ENCODE results near the gene ABCD3. TPM values are rescaled to one million over a fixed set of nuclear protein-coding genes. Genes with fewer than 3 reads are reported as not detected.

The ABCD3 gene
- total RNA-seq, 1 donor from 2014 or later = 54.9 TPM

DNA sequence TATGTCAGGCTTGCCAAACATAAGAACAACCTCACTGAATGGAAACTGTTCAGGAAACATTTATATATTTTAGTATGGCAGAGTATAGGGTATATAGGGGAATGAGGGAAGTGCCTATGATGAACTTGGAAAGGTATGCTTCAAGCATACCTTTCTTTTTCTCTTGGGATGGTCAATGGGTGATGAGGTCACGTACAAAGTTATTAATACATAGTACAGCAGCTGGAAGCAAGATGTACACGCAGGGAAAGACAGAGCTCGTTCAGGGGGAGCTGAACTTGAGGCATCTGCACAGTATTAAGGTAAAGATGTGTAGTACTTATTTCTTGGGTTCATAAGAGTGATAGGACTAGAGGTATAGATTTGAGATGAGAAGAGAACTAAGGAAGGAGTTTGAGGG lies 61.5 kb downstream of the ABCD3 start:
- Histone ChIP-seq H3K36me3 (peaks cover 41% of the 10 kb centered on the region), H3K27ac (no peak overlapping the region), H3K4me3 (no peak overlapping the region), H3K9me3 (no peaks in the 10 kb centered on the region), H3K4me1 (no peaks in the 10 kb centered on the region), H3K27me3 (ENCODE audit: low read depth) (no peaks in the 10 kb centered on the region)
- intact Hi-C loops (cut with DNase I) = no loop called here
- no peak for DNase-seq
- TF ChIP-seq, protein P1, sequence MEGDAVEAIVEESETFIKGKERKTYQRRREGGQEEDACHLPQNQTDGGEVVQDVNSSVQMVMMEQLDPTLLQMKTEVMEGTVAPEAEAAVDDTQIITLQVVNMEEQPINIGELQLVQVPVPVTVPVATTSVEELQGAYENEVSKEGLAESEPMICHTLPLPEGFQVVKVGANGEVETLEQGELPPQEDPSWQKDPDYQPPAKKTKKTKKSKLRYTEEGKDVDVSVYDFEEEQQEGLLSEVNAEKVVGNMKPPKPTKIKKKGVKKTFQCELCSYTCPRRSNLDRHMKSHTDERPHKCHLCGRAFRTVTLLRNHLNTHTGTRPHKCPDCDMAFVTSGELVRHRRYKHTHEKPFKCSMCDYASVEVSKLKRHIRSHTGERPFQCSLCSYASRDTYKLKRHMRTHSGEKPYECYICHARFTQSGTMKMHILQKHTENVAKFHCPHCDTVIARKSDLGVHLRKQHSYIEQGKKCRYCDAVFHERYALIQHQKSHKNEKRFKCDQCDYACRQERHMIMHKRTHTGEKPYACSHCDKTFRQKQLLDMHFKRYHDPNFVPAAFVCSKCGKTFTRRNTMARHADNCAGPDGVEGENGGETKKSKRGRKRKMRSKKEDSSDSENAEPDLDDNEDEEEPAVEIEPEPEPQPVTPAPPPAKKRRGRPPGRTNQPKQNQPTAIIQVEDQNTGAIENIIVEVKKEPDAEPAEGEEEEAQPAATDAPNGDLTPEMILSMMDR (IDR thresholded peaks at IDR 0.05) = no peak
- no peak for ATAC-seq

GRCh38 chr1:94481473-94481933 lies 63.3 kb downstream of the ABCD3 start:
- Histone ChIP-seq H3K4me3 (no peak overlapping the region), H3K27ac (no peak overlapping the region), H3K27me3 (ENCODE audit: low read depth) (no peaks in the 10 kb centered on the region), H3K9me3 (no peaks in the 10 kb centered on the region), H3K36me3 (peaks cover 50% of the 10 kb centered on the region), H3K4me1 (no peaks in the 10 kb centered on the region)
- DNase-seq (peak; percentile 45), ATAC-seq (peak; percentile 99 to 100)
- intact Hi-C loops (cut with DNase I) = no loop called here
- TF ChIP-seq, protein P1 (IDR thresholded peaks at IDR 0.05) = peak; percentile 86

DNA sequence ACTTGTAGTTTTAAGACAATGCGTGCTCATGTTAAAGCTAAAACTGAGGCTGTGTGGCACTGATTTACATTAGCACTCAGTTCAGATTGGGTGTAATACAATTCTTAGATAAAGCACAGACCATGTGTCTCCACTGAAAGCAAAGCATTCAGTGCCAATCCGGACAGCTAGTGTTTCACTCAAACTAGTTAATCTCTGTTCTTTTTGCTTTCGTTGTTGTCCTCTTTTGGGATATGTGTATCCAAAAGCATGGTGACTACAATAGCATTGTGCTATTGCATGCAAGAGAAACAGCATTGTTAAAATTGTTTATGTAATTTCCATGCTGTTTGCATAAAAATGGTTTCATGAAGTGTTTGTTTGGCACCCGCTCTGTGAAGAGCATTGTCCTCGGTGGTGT lies 68.8 kb downstream of the ABCD3 start:
- no peak for DNase-seq
- Histone ChIP-seq H3K36me3 (peaks cover 69% of the 10 kb centered on the region), H3K27ac (no peak overlapping the region), H3K9me3 (no peaks in the 10 kb centered on the region), H3K27me3 (ENCODE audit: low read depth) (no peaks in the 10 kb centered on the region), H3K4me1 (no peaks in the 10 kb centered on the region), H3K4me3 (no peak overlapping the region)
- TF ChIP-seq, protein P1 (IDR thresholded peaks at IDR 0.05) = no peak
- no peak for ATAC-seq
- intact Hi-C loops (cut with DNase I) = no loop called here

DNA sequence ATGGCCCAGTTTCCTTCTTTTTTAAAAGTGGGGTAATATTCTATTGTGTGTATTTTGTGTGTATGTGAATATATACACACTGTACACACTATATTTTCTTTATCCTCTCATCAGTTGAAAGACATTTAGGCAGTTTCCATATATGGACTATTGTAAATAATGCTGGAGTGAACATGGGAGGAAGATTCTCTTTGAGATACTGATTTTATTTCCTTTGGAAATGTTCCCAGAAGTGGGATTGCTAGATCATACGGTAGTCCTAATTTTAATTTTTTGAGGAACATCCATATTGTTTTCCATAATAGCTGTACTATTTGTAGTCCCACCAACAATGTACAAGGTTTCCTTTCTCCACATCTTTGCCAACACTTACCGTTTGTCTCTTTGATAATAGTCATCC lies 72.4 kb downstream of the ABCD3 start:
- Histone ChIP-seq H3K4me1 (no peaks in the 10 kb centered on the region), H3K36me3 (peaks cover 57% of the 10 kb centered on the region), H3K9me3 (no peaks in the 10 kb centered on the region), H3K4me3 (no peak overlapping the region), H3K27me3 (ENCODE audit: low read depth) (no peaks in the 10 kb centered on the region), H3K27ac (no peak overlapping the region)
- intact Hi-C loops (cut with DNase I) = no loop called here
- no peak for ATAC-seq
- TF ChIP-seq, protein P1 (IDR thresholded peaks at IDR 0.05) = no peak
- DNase-seq = no peak

- Histone ChIP-seq H3K36me3 (peaks cover 53% of the 10 kb centered on the region), H3K9me3 (no peaks in the 10 kb centered on the region), H3K27me3 (ENCODE audit: low read depth) (no peaks in the 10 kb centered on the region), H3K4me1 (no peaks in the 10 kb centered on the region), H3K27ac (no peak overlapping the region), H3K4me3 (no peak overlapping the region)
- intact Hi-C loops (cut with DNase I) = no loop called here
- DNase-seq = no peak
- TF ChIP-seq, protein P1 (IDR thresholded peaks at IDR 0.05) = no peak
- ATAC-seq = no peak
Observed at GRCh38 chr1:94496076-94496755, 78.0 kb downstream of the ABCD3 start.
